Stomach (tissue), 9 donors: ENCODE measurements around the gene APOF. TPM values are rescaled to one million over a fixed set of nuclear protein-coding genes. Genes with fewer than 3 reads are reported as not detected.

Source experiments
- DNase-seq, 2 donors: peaks; one replicate each; pipeline versions ENCODE4 v3.0.0 to v3.0.0-alpha.2; 2013 to 2019
- H3K27ac ChIP-seq, 5 donors: fragments of 200-600 bp in 4 of 5; sonication (generic) in 4 of 5; one replicate each; pipeline ENCODE4 v1.5.1; 2013 to 2019; ENCODE audit warnings: mild to moderate bottlenecking in 1 of 5, moderate library complexity in 1 of 5
- H3K27me3 ChIP-seq, 3 donors: fragments of 200-600 bp; sonication (generic); one replicate each; pipeline ENCODE4 v1.5.1; 2017 to 2019; ENCODE audit warnings: mixed run types in 1 of 3
- H3K36me3 ChIP-seq, 4 donors: fragments of 200-600 bp; sonication (generic); 1 replicate in 3 of 4; 2 replicates in 1 of 4; pipeline ENCODE4 v1.5.1; 2016 to 2019
- H3K4me1 ChIP-seq, 4 donors: fragments of 200-600 bp; sonication (generic); one replicate each; pipeline ENCODE4 v1.5.1; 2016 to 2019
- H3K4me3 ChIP-seq, 4 donors: fragments of 200-600 bp; sonication (generic) in 3 of 4; one replicate each; pipeline ENCODE4 v1.5.1; 2016 to 2019; ENCODE audit warnings: mild to moderate bottlenecking in 1 of 4
- H3K9me3 ChIP-seq, 4 donors: fragments of 200-600 bp; sonication (generic); one replicate each; pipeline ENCODE4 v1.5.1; 2016 to 2019
- EP300 ChIP-seq: sonication (generic); formaldehyde crosslinking; IDR thresholded peaks from one replicate; pipeline ENCODE4 v1.6.1; 2017; ENCODE audit warnings: antibody characterized with exemption
- POLR2A ChIP-seq, 4 donors: fragments of 450-650 bp; IDR thresholded peaks; one replicate each; pipeline ENCODE4 v1.6.1; 2016; ENCODE audit warnings: antibody characterized with exemption in 4 of 4, control low read depth in 2 of 4, mild to moderate bottlenecking in 1 of 4, moderate library complexity in 1 of 4
- POLR2AphosphoS5 ChIP-seq, 3 donors: sonication (generic); formaldehyde crosslinking; IDR thresholded peaks; one replicate each; pipeline ENCODE4 v1.6.1; 2016; ENCODE audit warnings: antibody characterized with exemption in 3 of 3
- WGBS, 5 donors: extraction: QIAGEN DNeasy Blood & Tissue Kit in 3 of 5; methylation state at CpG; one replicate each; pipeline versions ENCODE4 v1.1.5 to v1.1.7; 2013 to 2018; 5-methylcytosine and 5-hydroxymethylcytosine counted together
- intact Hi-C: fragments of 100-400 bp; cut with DNase I; formaldehyde crosslinking; loops from one replicate; pipeline ENCODE4 v1.15.1; 2023; ENCODE audit warnings: low total_unique reads
- polyA plus RNA-seq, 3 donors: library from polyadenylated mRNA; stranded (reverse); fragments of 200-250 nt; gene quantifications; one replicate each; pipeline ENCODE4 v1.2.3, GENCODE V29; 2013
- total RNA-seq, 5 donors: library from RNA; depleted of rRNA; stranded (reverse); fragments of >200 nt; gene quantifications; one replicate each; pipeline versions ENCODE4 v1.1.0 to v1.2.3, GENCODE V29; 2014 to 2016
- TF ChIP-seq, protein P1 (sequence below), 7 experiments: fragments of 450-650 bp in 4 of 7; fragments of 200-600 bp in 3 of 7; sonication (generic) in 3 of 7; IDR thresholded peaks; one replicate each; pipeline ENCODE4 v1.5.1; 2016 to 2019; ENCODE audit warnings: antibody characterized with exemption in 7 of 7, control low read depth in 2 of 7, mild to moderate bottlenecking in 1 of 7
- donor health status: healthy with polysubstance abuse.
- donor health status: Bipolar disorder and iron deficiency.
- donor health status: healthy.

APOF gene
- total and polyA plus RNA-seq, 8 donors = not detected

DNA sequence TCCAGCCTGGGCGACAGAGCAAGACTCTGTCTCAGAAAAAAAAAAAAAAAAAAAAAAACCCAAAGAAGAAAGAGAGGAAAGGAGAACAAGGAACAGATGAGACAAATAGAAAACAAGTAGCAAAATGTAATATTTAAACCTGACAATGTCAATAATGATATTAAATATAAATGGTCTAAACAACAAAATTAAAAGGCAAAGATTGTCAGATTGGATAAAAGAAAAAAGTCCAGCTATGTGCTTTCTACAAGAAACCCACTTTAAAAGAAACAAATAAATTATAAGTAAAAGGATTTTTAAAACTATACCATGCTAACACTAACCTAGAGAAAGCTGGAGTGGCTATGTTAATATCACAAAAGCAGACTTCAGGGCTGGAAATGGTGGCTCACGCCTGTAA, 29.7 kb upstream of the APOF start:
- 94 to 100% (median 97%) methylated on average over 2 of the region's 2 CpGs for WGBS, 5 donors
- intact Hi-C loops = no loop called here
- no peaks in the 10 kb centered on the region for H3K9me3 ChIP-seq

DNA sequence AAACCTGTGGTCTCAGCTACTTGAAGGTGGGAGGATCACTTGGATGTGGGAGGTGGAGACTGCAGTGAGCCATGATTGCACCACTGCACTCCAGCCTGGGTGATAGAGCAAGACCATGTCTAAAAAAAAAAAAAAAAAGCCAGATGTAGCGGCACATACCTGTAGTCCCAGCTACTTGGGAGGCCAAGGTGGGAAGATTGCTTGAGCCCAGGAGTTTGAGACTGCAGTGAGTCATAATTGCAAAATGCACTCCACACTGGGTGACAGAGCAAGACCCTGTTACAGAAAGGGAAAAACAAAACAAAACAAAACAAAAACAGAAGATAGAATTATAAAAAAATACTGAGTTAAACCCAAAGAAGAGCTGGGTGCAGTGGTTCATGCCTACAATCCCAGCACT, 29.1 kb upstream of the APOF start:
- 90 to 100% (median 100%) methylated on average over 1 of the region's 1 CpG for WGBS, 5 donors
- Histone ChIP-seq H3K4me3 (no peak overlapping the region), H3K27ac (no peak overlapping the region), H3K4me1 (no peaks in the 10 kb centered on the region), H3K9me3 (no peaks in the 10 kb centered on the region), H3K36me3 (no peaks in the 10 kb centered on the region), H3K27me3 (no peaks in the 10 kb centered on the region)
- intact Hi-C loops = no loop called here
- DNase-seq = no peak
- TF ChIP-seq, protein P1, sequence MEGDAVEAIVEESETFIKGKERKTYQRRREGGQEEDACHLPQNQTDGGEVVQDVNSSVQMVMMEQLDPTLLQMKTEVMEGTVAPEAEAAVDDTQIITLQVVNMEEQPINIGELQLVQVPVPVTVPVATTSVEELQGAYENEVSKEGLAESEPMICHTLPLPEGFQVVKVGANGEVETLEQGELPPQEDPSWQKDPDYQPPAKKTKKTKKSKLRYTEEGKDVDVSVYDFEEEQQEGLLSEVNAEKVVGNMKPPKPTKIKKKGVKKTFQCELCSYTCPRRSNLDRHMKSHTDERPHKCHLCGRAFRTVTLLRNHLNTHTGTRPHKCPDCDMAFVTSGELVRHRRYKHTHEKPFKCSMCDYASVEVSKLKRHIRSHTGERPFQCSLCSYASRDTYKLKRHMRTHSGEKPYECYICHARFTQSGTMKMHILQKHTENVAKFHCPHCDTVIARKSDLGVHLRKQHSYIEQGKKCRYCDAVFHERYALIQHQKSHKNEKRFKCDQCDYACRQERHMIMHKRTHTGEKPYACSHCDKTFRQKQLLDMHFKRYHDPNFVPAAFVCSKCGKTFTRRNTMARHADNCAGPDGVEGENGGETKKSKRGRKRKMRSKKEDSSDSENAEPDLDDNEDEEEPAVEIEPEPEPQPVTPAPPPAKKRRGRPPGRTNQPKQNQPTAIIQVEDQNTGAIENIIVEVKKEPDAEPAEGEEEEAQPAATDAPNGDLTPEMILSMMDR (IDR thresholded peaks at IDR 0.05) = no peak
- TF ChIP-seq POLR2AphosphoS5 (IDR thresholded peaks at IDR 0.05) (no peak), POLR2A (IDR thresholded peaks at IDR 0.05) (no peak), EP300 (no peak)

More for the DNA sequence above, 29.7 kb upstream of the APOF start:
- H3K27me3 ChIP-seq = no peaks in the 10 kb centered on the region
- no peak for DNase-seq
- H3K4me3 ChIP-seq = no peak overlapping the region
- TF ChIP-seq EP300 (no peak), POLR2AphosphoS5 (IDR thresholded peaks at IDR 0.05) (no peak)
- TF ChIP-seq, protein P1 (IDR thresholded peaks at IDR 0.05) = no peak
- no peaks in the 10 kb centered on the region for H3K4me1 ChIP-seq
- no peak overlapping the region for H3K27ac ChIP-seq
- no peaks in the 10 kb centered on the region for H3K36me3 ChIP-seq

GRCh38 chr12:56389412-56389811, 26.8 kb upstream of the APOF start:
- TF ChIP-seq POLR2AphosphoS5 (IDR thresholded peaks at IDR 0.05) (no peak), EP300 (no peak), POLR2A (IDR thresholded peaks at IDR 0.05) (no peak)
- TF ChIP-seq, protein P1 (IDR thresholded peaks at IDR 0.05) = no peak
- Histone ChIP-seq H3K4me3 (no peak overlapping the region), H3K9me3 (no peaks in the 10 kb centered on the region), H3K36me3 (no peaks in the 10 kb centered on the region), H3K4me1 (no peaks in the 10 kb centered on the region), H3K27ac (no peak overlapping the region), H3K27me3 (no peaks in the 10 kb centered on the region)
- DNase-seq = no peak
- intact Hi-C loops = no loop called here
- WGBS, 5 donors = 59 to 76% (median 74%) methylated on average over 5 of the region's 5 CpGs

GRCh38 chr12:56387152-56387736, 24.6 kb upstream of the APOF start:
- DNase-seq = peak in 1 of 2 donors; percentile 30
- H3K9me3 ChIP-seq = no peaks in the 10 kb centered on the region
- no peak overlapping the region for H3K27ac ChIP-seq
- WGBS, 5 donors = 48 to 57% (median 50%) methylated on average over 7 of the region's 7 CpGs
- H3K4me1 ChIP-seq = no peaks in the 10 kb centered on the region
- H3K4me3 ChIP-seq = no peak overlapping the region
- intact Hi-C loops = no loop called here
- H3K27me3 ChIP-seq = no peaks in the 10 kb centered on the region
- H3K36me3 ChIP-seq = no peaks in the 10 kb centered on the region
- TF ChIP-seq POLR2AphosphoS5 (IDR thresholded peaks at IDR 0.05) (no peak), EP300 (no peak), POLR2A (IDR thresholded peaks at IDR 0.05) (no peak)
- TF ChIP-seq, protein P1 (IDR thresholded peaks at IDR 0.05) = no peak
